Measurements from ENCODE around the gene ERC2. TPM values are rescaled to one million over a fixed set of nuclear protein-coding genes. Genes with fewer than 3 reads are reported as not detected.

The ERC2 gene
- total and polyA plus RNA-seq, 2 of the 8 experiments (the other 6 are each of a cell fraction or from before 2014, with no cell fraction given), result 16.4 to 22.8 TPM

- no peak for TF ChIP-seq JUN (IDR thresholded peaks at IDR 0.05; ENCODE audit: low read depth, low read length)
Observed at GRCh38 chr3:55494976-55495375, 973.3 kb downstream of the ERC2 start (continued).

All from H1 (cell line).